Osteoblast (primary cell): ENCODE data around the gene ICAM4. TPM values are rescaled to one million over a fixed set of nuclear protein-coding genes. Genes with fewer than 3 reads are reported as not detected.

ENCODE experiments used
- DNase-seq: peaks from one replicate; pipeline ENCODE4 v3.0.0; 2011; ENCODE audit warnings: low spot score, mixed read lengths; ENCODE audit not compliant: insufficient read length; ENCODE audit errors: missing footprints
- H2AFZ ChIP-seq: 2 replicates; pipeline ENCODE4 v1.6.0; 2011; ENCODE audit warnings: mild to moderate bottlenecking, low read length
- H3K27ac ChIP-seq: 2 replicates; pipeline ENCODE4 v1.5.1; 2011; ENCODE audit warnings: mild to moderate bottlenecking, low read depth, low read length, moderate library complexity
- H3K27me3 ChIP-seq: 2 replicates; pipeline ENCODE4 v1.6.0; 2012; ENCODE audit warnings: mild to moderate bottlenecking, control low read depth, inconsistent platforms, low read length, moderate library complexity; ENCODE audit not compliant: insufficient read depth
- H3K36me3 ChIP-seq: 2 replicates; pipeline ENCODE4 v1.5.1; 2011; ENCODE audit warnings: mild to moderate bottlenecking, low read length, control low read depth, moderate library complexity; ENCODE audit not compliant: insufficient read depth
- H3K4me1 ChIP-seq: 2 replicates; pipeline ENCODE4 v1.5.1; 2011; ENCODE audit warnings: mild to moderate bottlenecking, low read length, control low read depth, moderate library complexity; ENCODE audit not compliant: insufficient read depth
- H3K4me2 ChIP-seq: 2 replicates; pipeline ENCODE4 v1.6.0; 2011; ENCODE audit warnings: mild to moderate bottlenecking, low read length; ENCODE audit not compliant: insufficient read depth
- H3K4me3 ChIP-seq: fragments of 200-600 bp; sonication (generic); 3 replicates; pipeline ENCODE4 v1.5.1; 2012; ENCODE audit warnings: mild to moderate bottlenecking, low read length, inconsistent platforms; ENCODE audit not compliant: insufficient read depth
- H3K79me2 ChIP-seq: 2 replicates; pipeline ENCODE4 v1.6.0; 2012; ENCODE audit warnings: mild to moderate bottlenecking, low read length, control low read depth, inconsistent platforms; ENCODE audit not compliant: insufficient read depth
- H3K9me3 ChIP-seq: 2 replicates; pipeline ENCODE4 v1.5.1; 2011; ENCODE audit warnings: low read depth, low read length, control low read depth
- H4K20me1 ChIP-seq: 2 replicates; pipeline ENCODE4 v1.6.0; 2012; ENCODE audit warnings: mild to moderate bottlenecking, low read length, control low read depth; ENCODE audit not compliant: insufficient read depth
- total RNA-seq: library from RNA; depleted of rRNA; stranded (reverse); fragments of >200 nt; gene quantifications from 2 replicates; pipeline ENCODE4 v1.2.3, GENCODE V29; 2012
- TF ChIP-seq, protein P1 (sequence below): IDR thresholded peaks from 2 replicates; pipeline ENCODE4 v1.5.1; 2011; ENCODE audit warnings: mild to moderate bottlenecking, low read depth, low read length, moderate library complexity; ENCODE audit errors: extremely low read depth

The ICAM4 gene
- total RNA-seq, 1 donor, result under 0.01 TPM

DNA sequence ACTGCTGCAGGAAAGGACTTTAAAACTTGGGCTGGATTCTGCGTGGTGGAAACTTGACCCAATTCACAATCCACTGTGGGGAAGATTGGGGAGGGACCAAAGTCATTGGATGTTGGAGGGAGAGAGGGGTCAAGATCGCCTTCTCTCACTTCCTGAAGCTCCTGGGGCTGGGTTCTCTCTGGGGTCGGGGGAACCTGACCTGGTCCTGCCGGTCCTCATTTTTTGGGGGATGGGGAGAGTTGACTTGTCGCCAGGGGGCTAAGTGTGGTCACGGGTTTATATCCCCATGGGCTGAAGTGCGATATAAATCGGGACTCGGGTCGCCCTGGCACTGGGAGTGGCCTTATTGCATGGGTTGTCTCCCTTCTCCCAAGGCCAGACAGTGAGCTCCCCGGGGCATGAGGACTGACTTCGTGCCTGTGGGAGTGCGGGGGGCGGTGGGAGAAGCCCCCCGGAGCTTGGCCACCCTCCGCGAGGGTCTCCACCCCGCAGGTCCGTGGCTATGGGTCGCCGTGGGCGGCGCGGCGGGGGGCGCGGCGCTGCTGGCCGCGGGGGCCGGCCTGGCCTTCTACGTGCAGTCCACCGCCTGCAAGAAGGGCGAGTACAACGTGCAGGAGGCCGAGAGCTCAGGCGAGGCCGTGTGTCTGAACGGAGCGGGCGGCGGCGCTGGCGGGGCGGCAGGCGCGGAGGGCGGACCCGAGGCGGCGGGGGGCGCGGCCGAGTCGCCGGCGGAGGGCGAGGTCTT, 9.3 kb downstream of the ICAM4 start:
- Histone ChIP-seq H3K27me3 (peaks cover 59% of the 10 kb centered on the region), H2AFZ (no peak overlapping the region), H3K4me1 (peaks cover 6% of the 10 kb centered on the region), H3K27ac (no peak overlapping the region), H4K20me1 (no peaks in the 10 kb centered on the region), H3K79me2 (no peaks in the 10 kb centered on the region), H3K4me3 (no peak overlapping the region), H3K36me3 (no peaks in the 10 kb centered on the region), H3K4me2 (no peak overlapping the region), H3K9me3 (no peaks in the 10 kb centered on the region)
- DNase-seq, result peak; percentile 82
- TF ChIP-seq, protein P1, sequence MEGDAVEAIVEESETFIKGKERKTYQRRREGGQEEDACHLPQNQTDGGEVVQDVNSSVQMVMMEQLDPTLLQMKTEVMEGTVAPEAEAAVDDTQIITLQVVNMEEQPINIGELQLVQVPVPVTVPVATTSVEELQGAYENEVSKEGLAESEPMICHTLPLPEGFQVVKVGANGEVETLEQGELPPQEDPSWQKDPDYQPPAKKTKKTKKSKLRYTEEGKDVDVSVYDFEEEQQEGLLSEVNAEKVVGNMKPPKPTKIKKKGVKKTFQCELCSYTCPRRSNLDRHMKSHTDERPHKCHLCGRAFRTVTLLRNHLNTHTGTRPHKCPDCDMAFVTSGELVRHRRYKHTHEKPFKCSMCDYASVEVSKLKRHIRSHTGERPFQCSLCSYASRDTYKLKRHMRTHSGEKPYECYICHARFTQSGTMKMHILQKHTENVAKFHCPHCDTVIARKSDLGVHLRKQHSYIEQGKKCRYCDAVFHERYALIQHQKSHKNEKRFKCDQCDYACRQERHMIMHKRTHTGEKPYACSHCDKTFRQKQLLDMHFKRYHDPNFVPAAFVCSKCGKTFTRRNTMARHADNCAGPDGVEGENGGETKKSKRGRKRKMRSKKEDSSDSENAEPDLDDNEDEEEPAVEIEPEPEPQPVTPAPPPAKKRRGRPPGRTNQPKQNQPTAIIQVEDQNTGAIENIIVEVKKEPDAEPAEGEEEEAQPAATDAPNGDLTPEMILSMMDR, result no peak

DNA sequence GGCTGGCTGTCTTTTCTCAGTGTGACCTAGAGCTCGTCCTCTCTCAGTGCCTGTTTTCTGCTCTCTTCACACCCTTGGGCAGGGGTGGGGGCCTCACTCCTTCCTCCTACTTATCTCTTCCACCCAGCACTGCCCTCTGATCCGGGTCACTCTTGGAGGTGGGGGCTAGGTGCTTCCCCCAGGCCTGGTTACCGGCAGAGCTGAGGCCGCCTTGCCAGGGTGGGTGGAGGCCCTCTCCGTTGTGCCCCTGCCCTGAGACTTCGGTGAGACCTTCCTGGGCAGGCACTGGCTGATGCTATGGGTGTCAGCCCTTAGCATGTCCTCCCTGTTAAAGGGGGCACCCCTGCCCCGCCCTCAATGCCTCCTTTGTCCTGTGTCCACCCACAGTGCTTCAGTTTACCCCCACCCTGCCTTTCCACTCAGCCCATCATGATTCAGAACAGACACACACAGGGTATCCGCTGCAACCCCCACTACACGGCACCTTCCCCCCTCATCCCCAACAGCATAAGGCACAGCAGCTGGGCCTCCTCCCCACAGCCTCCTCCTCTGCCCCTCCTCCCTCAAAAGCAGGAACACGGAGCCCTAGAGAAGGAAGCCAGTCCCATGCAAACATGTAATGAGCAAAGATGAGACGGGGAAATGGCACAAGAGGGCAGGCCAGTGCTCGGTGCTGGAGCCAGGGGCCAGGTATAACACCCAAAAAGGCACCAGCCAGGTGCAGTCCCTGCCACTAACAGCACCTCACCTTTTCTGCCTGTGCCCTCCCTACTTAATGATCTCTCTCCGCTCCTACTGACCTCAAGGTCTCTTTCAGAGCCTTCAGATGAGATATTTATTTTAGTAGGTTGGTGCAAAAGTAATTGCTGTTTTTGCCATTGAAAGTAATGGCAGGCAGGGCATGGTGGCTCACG, 13.0 kb downstream of the ICAM4 start:
- no peaks in the 10 kb centered on the region for H3K36me3 ChIP-seq
- peaks cover 21% of the 10 kb centered on the region for H3K27me3 ChIP-seq
- no peaks in the 10 kb centered on the region for H4K20me1 ChIP-seq
- no peaks in the 10 kb centered on the region for H3K79me2 ChIP-seq
- H3K4me1 ChIP-seq, result peaks cover 14% of the 10 kb centered on the region
- H3K9me3 ChIP-seq, result no peaks in the 10 kb centered on the region
- H2AFZ ChIP-seq, result no peak overlapping the region
- no peak overlapping the region for H3K4me3 ChIP-seq
- H3K27ac ChIP-seq, result no peak overlapping the region
- TF ChIP-seq, protein P1, result no peak
- no peak overlapping the region for H3K4me2 ChIP-seq
- peak; percentile 68 for DNase-seq

DNA sequence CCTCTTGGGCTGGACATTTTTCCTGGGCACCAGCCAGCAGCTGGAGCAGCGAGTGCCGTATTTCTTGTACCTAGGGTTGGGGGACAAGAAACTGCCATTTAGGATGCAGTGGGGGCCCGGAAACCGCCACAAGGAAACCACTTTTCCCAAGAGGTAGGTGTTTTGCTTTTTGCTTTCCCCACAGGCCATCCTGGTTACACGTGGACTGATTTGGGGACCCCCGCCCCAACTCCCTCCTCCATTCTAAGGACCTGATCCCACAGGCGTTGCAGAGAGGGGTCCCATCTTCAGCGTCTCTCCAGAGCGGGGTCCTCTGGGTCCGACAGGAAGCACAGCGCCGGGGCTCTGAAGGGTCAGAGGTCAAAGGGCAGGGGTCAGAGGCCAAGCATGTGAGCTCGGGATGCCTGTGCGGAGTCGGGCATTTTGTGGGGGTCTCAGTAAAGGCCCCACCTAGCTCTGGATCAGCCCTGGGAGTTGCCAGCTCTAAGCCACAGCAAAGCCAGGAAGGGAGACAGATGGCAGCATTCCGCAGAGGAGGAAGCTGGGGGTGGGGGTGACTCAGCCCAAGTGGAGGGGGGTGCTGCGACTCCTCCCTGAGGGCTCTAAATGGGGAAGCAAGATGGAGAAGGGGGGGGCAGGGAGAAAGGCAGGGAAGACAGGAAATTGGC, 18.5 kb downstream of the ICAM4 start:
- DNase-seq, result peak; percentile 97
- peak overlapping the region; percentile 77 for H3K27ac ChIP-seq

More for the DNA sequence above, 18.5 kb downstream of the ICAM4 start:
- H4K20me1 ChIP-seq, result no peaks in the 10 kb centered on the region
- no peaks in the 10 kb centered on the region for H3K27me3 ChIP-seq
- peaks cover 6% of the 10 kb centered on the region for H3K36me3 ChIP-seq
- peaks cover 24% of the 10 kb centered on the region for H3K4me1 ChIP-seq
- TF ChIP-seq, protein P1, result no peak
- H3K79me2 ChIP-seq, result no peaks in the 10 kb centered on the region
- H2AFZ ChIP-seq, result peak overlapping the region; percentile 79
- peak overlapping the region; percentile 48 for H3K4me2 ChIP-seq
- H3K9me3 ChIP-seq, result no peaks in the 10 kb centered on the region
- peak overlapping the region; percentile 42 for H3K4me3 ChIP-seq
